GM03348 (cell line): Measurements from ENCODE around the gene FOXD2.
A peak's percentile ranks its signal among the peaks of the same experiment; 100 is the strongest.

Source experiments
- DNase-seq: peaks from one replicate; pipeline ENCODE4 v3.0.0; 2012; ENCODE audit warnings: low spot score

Gene FOXD2

GRCh38 chr1:47437447-47438164 lies at the start of gene FOXD2:
FOXD2 (plus strand) TSS chr1:47438044; CDS start chr1:47438136, 92 bp downstream.
- DNase-seq = peak; percentile 98

- DNase-seq = peak; percentile 87
These were observed 49.0 kb upstream of the FOXD2 start for GRCh38 chr1:47388891-47389238.

GRCh38 chr1:47389731-47390130 lies 48.1 kb upstream of the FOXD2 start:
- DNase-seq = no peak

- DNase-seq = no peak
These were observed 47.0 kb upstream of the FOXD2 start for GRCh38 chr1:47390843-47391242.

- no peak for DNase-seq
These were observed 44.7 kb upstream of the FOXD2 start for GRCh38 chr1:47393141-47393540.

GRCh38 chr1:47395433-47395832 lies 42.4 kb upstream of the FOXD2 start:
- no peak for DNase-seq

- no peak for DNase-seq
These were observed 41.1 kb upstream of the FOXD2 start for GRCh38 chr1:47396671-47397196.

- DNase-seq = no peak
These were observed 38.6 kb upstream of the FOXD2 start for GRCh38 chr1:47399138-47399845.

GRCh38 chr1:47399846-47400155 lies 38.0 kb upstream of the FOXD2 start:
- DNase-seq = no peak

- no peak for DNase-seq
These were observed 36.1 kb upstream of the FOXD2 start for GRCh38 chr1:47401761-47402160.

- no peak for DNase-seq
These were observed 35.3 kb upstream of the FOXD2 start for GRCh38 chr1:47402591-47402990.

- no peak for DNase-seq
These were observed 34.4 kb upstream of the FOXD2 start for GRCh38 chr1:47403321-47403910.

GRCh38 chr1:47405697-47406096 lies 32.1 kb upstream of the FOXD2 start:
- no peak for DNase-seq

- DNase-seq = no peak
These were observed 30.9 kb upstream of the FOXD2 start for GRCh38 chr1:47406966-47407365.

GRCh38 chr1:47407481-47407880 lies 30.4 kb upstream of the FOXD2 start:
- peak; percentile 18 for DNase-seq

GRCh38 chr1:47409311-47410067 lies 28.4 kb upstream of the FOXD2 start:
- DNase-seq = peak; percentile 89

GRCh38 chr1:47410068-47410455 lies 27.8 kb upstream of the FOXD2 start:
- DNase-seq = no peak

GRCh38 chr1:47411436-47411835 lies 26.4 kb upstream of the FOXD2 start:
- DNase-seq = peak; percentile 58

- no peak for DNase-seq
These were observed 25.4 kb upstream of the FOXD2 start for GRCh38 chr1:47412437-47412836.

- DNase-seq = no peak
These were observed 22.0 kb upstream of the FOXD2 start, which contains the start of gene FOXE3 for GRCh38 chr1:47415728-47416318. FOXE3 (plus strand) TSS chr1:47416285; CDS start chr1:47416316, 31 bp downstream.

- no peak for DNase-seq
These were observed 21.3 kb upstream of the FOXD2 start for GRCh38 chr1:47416319-47417169.
